GM19099 (cell line): ENCODE data around the gene CLDN24.

Experiments
- POLR2A ChIP-seq: IDR thresholded peaks from 3 replicates; pipeline ENCODE4 v1.6.1; 2011; ENCODE audit warnings: low read depth; ENCODE audit not compliant: insufficient read length; ENCODE audit errors: extremely low read depth

Gene CLDN24

GRCh38 chr4:183349673-183350072 lies 27.4 kb upstream of the CLDN24 start:
- TF ChIP-seq POLR2A, result no peak

- no peak for TF ChIP-seq POLR2A
Measured at GRCh38 chr4:183348706-183349659, 26.8 kb upstream of the CLDN24 start.

- no peak for TF ChIP-seq POLR2A
Measured at GRCh38 chr4:183348136-183348535, 25.9 kb upstream of the CLDN24 start.

GRCh38 chr4:183347566-183347965 lies 25.3 kb upstream of the CLDN24 start:
- no peak for TF ChIP-seq POLR2A

GRCh38 chr4:183347146-183347545 lies 24.9 kb upstream of the CLDN24 start:
- no peak for TF ChIP-seq POLR2A

- no peak for TF ChIP-seq POLR2A
Measured at GRCh38 chr4:183345261-183345660, 23.0 kb upstream of the CLDN24 start.

GRCh38 chr4:183344523-183345255 lies 22.5 kb upstream of the CLDN24 start:
- TF ChIP-seq POLR2A, result no peak

- no peak for TF ChIP-seq POLR2A
Measured at GRCh38 chr4:183343730-183344129, 21.5 kb upstream of the CLDN24 start.

GRCh38 chr4:183342541-183343533 lies 20.6 kb upstream of the CLDN24 start:
- TF ChIP-seq POLR2A, result no peak

- no peak for TF ChIP-seq POLR2A
Measured at GRCh38 chr4:183337833-183338232, 15.6 kb upstream of the CLDN24 start.

- no peak for TF ChIP-seq POLR2A
Measured at GRCh38 chr4:183337349-183337748, 15.1 kb upstream of the CLDN24 start.

GRCh38 chr4:183335369-183335940 lies 13.2 kb upstream of the CLDN24 start:
- no peak for TF ChIP-seq POLR2A

- no peak for TF ChIP-seq POLR2A
Measured at GRCh38 chr4:183333983-183334382, 11.8 kb upstream of the CLDN24 start.

GRCh38 chr4:183333202-183333601 lies 11.0 kb upstream of the CLDN24 start:
- no peak for TF ChIP-seq POLR2A
